GM21825 (cell line): ENCODE data around the gene UGT2B17.
"Not testable (repeated sequence)": the region's sequence is repeated elsewhere in the genome, so short reads cannot be mapped to it uniquely, and the experiment has no call there.

Source experiments
- ATAC-seq: cut with Tn5 transposase; IDR thresholded peaks from one replicate; pipeline ENCODE4 v1.9.1; 2021; ENCODE audit warnings: mild to moderate bottlenecking, moderate library complexity; ENCODE audit not compliant: unreplicated experiment

Gene UGT2B17

DNA sequence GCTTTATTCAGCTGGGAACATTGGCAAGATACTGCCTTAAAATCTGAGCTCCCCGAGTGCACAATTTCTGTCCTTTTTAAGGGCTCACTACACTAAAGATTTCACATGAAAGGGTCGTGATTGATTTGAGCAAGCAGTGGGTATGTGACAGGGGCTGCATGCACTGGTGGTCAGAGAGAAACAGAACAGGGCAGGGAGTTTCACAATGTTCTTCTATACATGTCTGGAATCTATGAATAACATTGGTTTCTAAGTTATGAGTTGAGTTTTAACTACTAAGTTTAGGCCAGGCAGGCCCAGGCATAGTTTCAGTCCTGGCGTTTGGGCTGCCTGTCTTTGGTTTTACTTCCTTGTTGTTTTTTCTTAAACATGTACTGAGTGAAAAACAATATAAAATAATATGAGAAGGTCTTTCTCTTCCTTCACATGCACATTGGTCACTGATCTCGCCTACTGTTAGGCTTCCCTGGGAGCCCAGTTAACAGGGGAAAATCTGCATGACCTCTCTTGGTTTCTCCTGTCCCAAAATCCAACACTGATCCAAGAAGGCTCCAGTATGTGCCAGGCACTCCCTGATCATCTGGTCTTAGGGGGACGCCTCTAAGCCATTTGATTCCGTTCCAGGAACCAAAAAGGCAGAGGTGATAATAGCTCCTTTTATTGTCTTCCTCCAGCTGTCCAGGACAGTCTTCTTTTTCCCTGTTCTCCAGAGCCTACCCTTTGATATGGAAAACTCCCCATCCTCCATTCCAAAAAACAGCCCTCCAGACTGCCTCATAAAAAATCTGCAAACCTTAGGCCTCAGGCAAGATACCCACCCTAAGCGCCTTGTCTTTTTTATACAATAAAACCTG, at the start of gene UGT2B17:
Gene UGT2B17, minus strand, starts transcription at position 51 of the 854 bp plus-strand sequence. CDS start 7,838 bp downstream, outside the sequence.
- ATAC-seq, result peak; percentile 78

DNA sequence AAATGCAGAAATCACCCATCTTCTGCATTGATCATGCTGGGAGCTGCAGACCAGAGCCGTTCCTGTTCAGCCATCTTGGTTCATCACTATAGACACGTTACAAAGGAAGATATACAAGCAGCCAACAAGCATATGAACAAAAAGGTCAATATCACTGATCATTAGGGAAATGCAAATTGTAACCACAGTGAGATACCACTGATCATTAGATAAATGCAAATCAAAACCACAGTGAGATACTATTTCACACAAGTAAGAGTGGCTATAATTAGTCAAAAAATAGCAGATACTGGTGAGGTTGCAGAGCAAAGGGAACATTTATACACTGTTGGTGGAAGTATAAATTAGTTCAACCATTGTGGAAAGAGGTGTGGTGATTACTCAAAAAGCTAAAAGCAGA, 46.6 kb upstream of the UGT2B17 start:
- not testable (repeated sequence) for ATAC-seq

DNA sequence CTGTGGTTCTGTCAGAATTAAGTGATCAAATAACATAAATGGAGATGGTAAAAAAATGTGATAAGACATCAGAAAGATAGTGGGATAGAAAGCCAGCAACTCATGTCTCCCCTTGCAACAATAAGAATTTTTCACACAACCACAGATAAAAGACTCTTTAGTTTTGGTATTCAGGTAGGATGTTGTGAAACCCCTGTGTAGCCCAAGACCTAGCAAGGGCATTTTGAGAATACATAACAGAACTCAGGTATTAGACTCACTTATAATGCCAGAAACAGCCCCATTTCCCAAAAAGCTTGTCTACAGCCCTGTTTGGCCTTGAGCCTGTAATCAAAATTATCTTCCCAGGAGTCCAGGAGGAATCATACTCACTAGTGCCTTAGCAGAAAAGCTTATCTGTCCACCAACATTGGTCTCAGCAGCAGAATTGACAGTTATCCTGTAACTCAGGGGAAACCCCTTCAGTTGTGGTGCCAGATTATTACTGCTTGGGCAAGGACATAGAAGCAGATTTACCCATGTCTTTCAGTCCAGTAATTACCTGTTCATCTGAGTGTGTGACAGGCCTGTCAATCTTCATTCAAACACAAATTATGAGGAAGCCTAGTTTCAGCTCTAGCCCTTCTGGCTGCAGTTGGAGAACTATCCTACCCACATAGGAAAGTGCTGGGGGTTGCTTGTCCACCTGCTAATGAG, 41.0 kb upstream of the UGT2B17 start:
- peak; percentile 57 for ATAC-seq

DNA sequence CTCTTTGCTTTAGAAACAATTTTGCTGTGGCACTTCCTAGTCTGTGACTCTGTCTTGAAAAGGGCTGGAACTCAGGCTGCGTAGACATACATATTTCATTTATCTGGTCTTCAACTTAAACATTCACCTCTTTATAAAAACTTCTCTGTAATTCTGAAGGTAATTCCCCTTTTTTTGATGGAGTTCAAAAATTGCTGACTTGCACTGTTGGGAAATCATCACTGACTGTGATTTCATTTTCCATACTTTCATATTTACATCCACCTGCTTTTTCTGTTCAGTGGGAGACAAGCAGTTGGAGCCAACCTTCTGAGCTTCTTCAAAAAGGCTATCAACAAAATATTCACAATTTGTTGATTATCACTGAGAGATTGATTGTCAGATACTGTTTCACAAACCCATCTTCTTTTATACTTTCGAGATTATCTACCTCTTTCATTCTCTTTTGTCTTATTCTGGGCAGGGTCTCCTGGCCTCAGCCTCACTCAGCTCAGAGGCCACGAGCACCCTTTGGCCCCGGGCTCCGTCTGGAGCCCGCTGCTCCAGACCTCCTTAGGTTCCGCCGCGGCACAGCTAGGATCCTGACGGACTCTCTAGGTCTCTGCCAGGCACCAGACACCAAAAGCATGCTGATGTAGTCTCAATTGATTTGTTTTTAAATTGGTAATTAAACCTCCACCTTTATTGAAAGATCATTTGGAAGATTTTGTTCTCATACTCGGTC, 39.7 kb upstream of the UGT2B17 start:
- no peak for ATAC-seq

DNA sequence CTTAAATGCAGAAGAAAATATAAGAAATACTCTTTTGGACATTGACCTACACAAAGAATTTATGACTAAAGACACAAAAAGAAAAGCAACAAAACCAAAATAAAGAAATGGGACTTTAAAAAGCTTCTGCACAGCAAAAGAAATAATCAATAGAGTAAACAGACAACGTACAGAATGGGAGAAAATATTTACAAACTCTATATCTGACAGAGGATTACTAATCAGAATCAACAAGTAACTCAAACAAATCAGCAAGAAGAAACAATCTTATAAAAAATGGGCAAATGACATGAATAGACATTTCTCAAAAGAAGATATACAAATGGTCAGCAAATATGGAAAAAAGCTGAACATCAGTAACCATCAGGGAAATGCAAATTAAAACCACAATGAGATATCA, 37.6 kb upstream of the UGT2B17 start:
- no peak for ATAC-seq

DNA sequence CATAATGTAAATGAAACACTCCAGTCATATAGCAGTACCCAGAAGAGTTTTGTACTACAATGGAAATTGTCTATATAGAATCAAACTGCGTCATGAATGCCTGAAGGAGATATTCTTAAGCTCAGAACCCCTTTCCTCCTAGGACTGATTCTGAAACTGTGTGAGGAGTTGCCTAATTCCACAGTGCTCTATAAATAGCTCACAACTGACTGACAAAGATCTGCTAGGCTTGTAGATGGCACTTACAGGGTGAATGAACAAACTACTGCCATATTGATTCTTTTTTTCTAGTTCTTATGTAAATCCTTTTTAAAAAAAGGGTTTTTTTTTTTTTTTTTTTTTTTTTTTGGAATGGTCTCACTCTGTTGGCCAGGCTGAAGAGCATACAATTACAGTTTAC, 30.1 kb upstream of the UGT2B17 start:
- no peak for ATAC-seq

DNA sequence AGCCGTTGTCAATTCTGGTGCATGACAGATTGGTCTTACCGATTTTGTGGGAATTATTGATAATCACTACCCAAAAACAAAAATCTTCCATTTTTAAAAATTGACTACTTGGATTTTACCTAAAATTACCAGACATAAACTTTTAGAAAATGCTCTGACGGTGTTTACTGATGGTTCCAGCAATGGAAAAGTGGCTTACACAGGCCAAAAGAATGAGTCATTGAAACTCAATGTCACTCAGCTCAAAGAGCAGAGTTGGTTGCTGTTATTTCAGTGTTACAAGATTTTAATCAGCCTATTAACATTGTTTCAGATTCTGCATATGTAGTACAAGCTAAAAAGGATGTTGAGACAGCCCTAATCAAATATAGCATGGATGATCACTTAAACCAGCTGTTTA, 23.0 kb upstream of the UGT2B17 start:
- ATAC-seq, result no peak

DNA sequence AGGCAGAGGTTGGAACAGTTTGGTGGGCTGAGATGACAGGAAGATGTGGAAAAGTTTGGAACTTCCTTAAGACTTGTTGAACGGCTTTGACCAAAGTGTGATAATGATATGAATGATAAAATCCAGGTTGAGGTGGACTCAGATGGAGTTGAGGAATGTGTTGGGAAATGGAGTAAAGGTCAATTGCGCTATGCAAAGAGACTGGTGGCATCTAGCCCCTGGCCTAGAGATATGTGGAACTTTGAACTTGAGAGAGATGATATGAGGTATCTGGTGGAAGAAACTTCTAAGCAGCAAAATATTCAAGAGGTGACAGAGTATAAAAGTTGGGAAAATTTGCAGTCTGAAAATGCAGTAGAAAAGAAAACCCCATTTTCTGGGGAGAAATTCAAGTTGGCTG, 21.4 kb upstream of the UGT2B17 start:
- no peak for ATAC-seq

DNA sequence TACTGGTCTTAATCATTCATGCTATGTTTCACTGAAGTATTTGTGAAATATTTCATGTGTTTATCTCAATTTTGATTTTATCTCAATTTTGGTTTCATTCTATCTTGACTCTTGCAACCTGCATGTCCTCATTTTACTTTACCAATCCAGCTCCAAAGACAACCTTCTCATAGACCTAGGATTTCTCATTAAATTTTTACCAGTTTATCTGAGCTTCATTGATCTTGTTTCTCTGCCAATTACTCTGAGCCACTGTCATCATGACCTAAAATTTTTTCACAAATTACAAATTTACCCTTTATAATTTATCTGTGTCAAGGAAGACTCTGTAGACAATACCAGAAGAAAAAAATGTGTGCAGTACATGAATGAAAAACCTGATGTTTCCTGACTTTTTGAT, 18.6 kb upstream of the UGT2B17 start:
- no peak for ATAC-seq

DNA sequence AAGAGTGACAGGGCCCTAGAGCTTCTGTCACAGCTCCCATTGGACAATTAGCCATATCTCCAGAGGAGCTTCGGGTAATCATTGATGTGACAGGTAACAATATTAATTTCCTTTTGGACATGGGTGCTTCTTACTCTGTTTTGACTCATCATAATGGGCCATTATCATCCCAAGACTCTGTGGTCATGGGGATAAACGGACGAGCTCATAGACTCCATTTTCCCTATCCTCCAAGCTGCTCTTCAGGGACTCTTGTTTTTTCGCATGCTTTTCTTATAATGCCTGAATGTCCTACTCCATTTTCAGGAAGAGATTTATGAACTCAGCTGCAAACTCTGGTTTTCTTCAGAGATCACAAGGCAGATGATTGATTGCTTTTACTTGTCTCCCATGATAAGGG, 17.0 kb upstream of the UGT2B17 start:
- no peak for ATAC-seq

DNA sequence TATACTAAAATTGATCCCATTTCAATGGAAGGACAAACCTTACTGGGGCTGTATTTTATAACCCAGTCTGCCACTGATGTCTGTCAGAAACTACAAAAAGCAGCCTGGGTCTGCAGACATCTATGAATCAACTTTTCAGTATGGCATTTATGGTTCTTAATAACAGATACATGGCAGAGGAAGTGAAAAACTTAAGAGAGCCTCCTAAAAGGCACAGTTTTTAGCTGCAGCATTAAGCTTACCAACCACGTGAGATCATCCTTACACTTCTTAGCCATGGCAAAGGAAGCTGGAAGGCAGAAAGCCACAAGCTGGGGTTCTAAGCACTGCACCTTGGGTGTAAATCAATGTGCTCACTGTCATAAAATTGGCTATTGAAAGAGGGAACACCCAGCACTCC, 16.6 kb upstream of the UGT2B17 start:
- ATAC-seq, result peak; percentile 50

DNA sequence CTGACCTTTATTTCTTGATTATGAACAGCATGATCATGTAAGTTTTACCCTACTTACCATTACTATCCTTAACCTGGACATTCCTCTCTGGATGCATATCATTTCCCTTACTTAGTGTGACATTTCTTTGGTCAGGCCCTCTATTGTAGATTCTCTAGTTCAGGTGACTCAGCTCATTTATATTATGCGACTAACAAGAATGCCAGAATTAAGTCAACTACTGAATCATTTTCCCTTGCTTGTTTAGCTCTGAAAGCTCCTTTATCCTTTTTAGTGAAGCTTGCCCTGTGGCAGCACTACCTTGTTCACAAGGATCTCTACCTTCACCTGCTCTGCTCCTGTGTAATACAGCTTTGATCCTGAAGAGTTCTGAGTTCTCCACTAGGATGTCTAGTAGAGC, 15.1 kb upstream of the UGT2B17 start:
- ATAC-seq, result no peak

DNA sequence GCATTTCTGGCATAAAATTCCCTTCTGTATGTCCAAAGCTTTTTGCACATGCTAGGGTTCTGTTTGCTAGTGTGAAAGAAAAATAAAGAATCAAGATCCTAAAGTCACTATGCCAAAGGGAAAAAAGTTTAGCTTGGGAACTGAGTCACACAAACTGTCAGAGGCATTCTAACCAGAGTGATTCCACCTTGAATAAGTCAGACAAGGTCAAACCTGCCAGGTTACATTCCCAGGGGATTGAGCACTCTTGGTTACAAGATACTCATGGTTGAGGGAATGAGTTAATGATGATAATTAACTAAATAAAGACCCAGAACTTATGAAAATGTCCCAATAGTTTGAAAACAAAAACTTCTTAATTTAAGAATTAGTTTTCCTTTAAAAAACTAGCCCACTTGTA, 13.7 kb upstream of the UGT2B17 start:
- ATAC-seq, result no peak

DNA sequence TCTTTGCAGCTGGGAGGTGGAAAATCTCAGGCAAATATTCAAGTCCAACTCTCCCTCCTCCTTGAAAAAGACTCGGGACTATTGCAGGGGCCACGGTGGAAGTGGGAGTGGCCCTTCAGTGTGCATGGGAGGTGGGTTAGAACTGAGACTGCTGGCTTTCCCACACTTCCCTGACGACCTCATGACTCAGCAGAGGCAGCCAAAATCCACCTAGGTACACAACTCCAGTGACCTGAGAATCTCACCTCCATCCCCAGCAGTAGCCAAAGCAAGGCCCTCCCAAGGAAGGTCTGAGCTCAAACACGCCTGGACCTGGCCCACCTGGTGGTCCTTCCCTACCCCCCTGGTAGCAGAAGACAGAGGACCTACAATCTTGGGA, 6.2 kb upstream of the UGT2B17 start:
- no peak for ATAC-seq

DNA sequence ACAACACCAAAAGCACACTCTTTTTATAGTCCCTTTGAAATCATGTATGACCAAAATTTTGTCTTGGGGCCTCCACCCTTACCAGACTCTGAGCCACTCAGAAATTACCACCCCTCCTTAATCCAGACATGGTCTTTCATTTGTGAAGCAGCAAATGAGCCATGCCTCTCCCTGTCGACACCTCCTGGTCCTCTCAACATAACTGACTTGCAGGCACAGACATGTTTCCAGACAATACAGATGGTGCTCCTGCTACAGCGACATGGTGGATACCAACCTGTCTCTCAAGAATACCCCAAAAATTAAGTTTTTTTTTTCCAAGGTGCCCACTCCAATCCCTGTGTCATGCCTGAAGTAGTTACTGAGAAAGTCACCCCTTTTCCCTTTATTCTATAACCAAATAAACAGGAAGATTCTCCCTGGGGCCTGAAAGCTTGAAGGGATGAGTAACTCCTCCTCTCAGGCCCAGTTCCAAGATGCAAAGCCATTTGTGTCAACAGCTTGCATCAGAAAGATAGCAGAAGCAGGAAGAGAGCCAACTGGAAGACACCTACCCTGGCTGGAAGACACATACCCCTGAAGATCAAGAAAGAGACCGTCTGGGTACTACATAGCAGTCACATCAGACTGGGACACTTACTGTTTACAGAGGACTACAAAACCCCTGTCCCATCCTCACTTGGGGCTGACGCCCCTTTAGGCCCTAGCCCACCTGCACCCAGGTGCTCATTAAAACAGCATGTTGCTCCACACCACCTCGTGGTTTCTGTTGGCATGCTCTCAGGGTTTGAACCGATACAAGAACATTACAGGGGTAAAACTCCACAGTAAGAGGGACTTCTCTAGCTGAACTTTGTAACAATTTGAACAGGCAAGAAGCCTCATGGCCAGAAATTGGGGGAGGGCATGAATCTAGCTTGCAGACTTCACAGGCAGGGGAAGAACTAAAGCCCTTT, 5.5 kb upstream of the UGT2B17 start:
- ATAC-seq, result no peak

DNA sequence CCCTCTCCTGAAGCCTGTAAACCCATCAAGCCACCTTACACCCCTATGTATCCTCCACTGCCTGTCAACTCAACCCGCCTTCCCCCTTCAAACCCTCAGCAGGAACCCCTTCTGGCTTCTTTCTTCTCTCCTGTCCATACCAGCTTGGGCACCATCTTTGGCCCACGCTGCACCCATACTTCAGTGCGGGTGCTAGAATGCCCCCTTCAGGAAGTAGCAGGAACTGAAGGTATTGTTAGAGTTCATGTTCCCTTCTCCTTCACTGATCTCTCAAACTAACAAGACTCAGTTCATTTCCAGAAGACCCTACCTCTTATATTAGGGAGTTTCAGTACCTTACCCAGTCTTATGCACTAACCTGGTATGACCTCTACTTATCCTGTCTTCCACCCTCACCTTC, 1.5 kb upstream of the UGT2B17 start:
- ATAC-seq, result no peak

DNA sequence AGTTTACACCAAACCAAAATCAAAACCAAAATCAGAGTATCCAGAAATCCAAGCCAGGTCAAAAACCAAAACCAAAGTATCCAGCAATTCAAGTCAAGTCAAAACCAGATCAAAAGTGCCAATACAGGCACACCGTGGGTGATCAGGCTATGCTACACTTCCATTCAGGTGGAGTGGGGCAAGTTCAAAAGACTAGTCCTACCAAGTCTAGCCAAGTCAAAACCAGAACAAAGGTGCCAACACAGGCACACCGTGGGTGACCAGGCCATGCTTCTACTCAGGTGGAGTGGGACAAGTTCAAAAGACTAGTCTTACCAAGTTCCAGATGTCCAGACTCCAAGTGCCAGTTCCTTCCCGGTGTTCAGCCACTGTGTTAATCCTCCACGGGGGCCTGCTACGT, 486 bp downstream of the UGT2B17 start:
- ATAC-seq, result not testable (repeated sequence)

DNA sequence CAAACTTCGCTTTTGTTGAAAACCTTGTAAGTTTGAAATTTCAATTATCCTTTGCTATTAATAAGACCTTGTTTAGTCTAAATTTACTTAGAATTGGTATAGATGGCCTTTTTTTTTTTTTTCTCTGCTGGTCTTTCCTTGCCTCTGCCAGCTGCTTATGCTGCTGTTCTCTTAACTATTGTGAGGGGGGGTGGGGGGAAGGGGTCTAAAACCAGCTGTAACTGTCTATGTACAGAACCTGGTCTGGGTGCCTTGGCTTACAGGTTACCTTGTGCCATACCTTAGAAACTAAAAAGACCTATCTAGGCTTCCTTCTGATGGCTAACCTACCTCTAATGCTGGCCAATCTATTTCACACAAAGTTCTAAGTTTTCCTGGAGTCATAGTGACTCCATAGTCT, 1.0 kb downstream of the UGT2B17 start:
- ATAC-seq, result no peak

DNA sequence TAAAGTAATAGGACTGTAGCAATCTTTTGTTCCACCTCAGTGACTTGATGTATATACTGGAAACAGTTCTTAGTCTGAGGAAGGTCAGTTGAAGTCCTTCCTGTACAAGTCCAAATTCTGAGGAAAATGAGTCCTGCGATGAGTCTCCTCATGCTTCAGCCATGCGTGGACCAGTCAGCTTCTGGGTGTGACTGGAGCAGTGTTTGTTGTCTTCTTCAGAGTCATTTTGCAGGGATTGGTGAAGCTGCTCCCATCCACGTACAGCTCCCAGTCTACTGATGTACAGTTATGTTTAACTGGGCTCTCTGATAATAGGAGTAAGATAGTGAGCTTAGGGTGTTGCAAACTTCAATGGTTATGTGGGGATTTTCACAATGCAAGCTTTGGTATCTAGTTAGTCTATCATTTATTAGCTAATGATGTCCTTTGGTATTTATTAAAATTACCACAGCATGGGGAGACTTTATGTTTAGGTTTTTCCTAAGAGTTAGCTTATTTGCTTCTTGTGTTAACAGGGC, 3.4 kb downstream of the UGT2B17 start:
- ATAC-seq, result no peak

DNA sequence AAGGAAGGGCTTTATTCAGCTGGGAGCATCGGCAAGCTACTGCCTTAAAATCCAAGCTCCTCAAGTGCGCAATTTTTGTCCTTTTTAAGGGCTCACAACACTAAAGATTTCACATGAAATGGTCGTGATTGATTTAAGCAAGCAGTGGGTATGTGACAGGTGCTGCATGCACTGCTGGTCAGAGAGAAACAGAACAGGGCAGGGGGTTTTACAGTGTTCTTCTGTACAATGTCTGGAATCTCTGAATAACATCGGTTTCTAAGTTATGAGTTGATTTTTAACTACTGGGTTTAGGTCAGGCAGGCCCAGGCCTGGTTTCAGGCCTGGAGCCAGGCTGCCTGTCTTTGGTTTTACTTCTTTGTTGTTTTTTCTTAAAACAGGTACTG, 6.0 kb downstream of the UGT2B17 start:
- peak; percentile 44 for ATAC-seq
